Measurements from ENCODE around the gene RSBN1L. TPM values are rescaled to one million over a fixed set of nuclear protein-coding genes. Genes with fewer than 3 reads are reported as not detected.
"Not testable (repeated sequence)": the region's sequence is repeated elsewhere in the genome, so short reads cannot be mapped to it uniquely, and the experiment has no call there.

The RSBN1L gene
- total and polyA plus RNA-seq, 5 donors from 2014 or later: 7.3 to 31.8 (median 8.2) TPM

DNA sequence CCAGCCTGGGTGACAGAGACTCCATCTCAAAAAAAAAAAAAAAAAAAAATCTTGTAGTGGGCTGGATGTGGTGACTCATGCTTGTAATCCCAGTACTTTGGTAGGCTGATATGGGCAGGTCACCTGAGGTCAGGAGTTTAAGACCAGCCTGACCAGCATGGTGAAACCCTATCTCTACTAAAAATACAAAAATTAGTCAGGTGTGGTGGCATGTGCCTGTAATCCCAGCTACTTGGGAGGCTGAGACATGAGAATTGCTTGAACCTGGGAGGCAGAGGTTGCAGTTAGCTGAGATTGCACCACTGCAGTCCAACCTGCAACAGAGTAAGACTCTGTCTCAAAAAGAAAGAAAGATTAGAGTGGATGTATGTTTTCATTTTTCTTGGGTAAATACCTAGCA lies 18.7 kb downstream of the RSBN1L start:
- peaks cover 12% of the 10 kb centered on the region for H3K36me3 ChIP-seq (ENCODE audit: control insufficient read depth, insufficient read depth, low read length)
- Mint-ChIP-seq H3K27ac (peak overlapping the region in 2 of 3 donors; percentile 76 to 77), H3K4me1 (peaks cover 27 to 88% (median 56%) of the 10 kb centered on the region in 4 donors), H3K36me3 (peaks cover 13% of the 10 kb centered on the region)
- not testable (repeated sequence) for H3K4me3 ChIP-seq (ENCODE audit: low read depth, low read length); DNase-seq; H3K4me3 Mint-ChIP-seq; H3K9me3 ChIP-seq (ENCODE audit: control insufficient read depth in 2 of 2, low read length in 2 of 2); H3K27me3 ChIP-seq (ENCODE audit: control insufficient read depth, insufficient read depth, low read length); ATAC-seq (ENCODE audit: low read depth in 2 of 2); H3K9me3 Mint-ChIP-seq; H3K27ac ChIP-seq (ENCODE audit: insufficient read depth, low read length, poor library complexity, severe bottlenecking); H3K27me3 Mint-ChIP-seq
- H3K4me1 ChIP-seq (ENCODE audit: control insufficient read depth, insufficient read depth, low read length, poor library complexity, severe bottlenecking): peaks cover 26% of the 10 kb centered on the region

DNA sequence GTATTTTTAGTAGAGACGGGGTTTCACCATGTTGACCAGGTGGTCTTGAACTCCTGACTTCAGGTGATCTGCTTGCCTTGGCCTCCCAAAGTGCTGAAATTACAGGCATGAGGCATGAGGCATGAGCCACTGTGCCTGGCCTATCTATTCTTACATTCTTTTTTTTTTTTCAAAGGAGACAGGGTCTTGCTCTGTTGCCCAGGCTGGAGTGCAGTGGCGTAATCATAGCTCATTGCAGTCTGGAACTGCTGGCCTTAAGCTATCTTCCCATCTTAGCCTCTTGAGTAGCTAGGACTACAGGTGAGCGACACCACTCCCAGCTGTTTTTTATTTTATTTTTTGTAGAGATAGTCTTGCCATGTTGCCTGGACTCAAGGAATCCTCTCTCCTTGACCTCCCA lies 20.5 kb downstream of the RSBN1L start:
- Histone ChIP-seq H3K36me3 (ENCODE audit: control insufficient read depth, insufficient read depth, low read length) (peaks cover 2% of the 10 kb centered on the region), H3K9me3 (ENCODE audit: control insufficient read depth in 2 of 2, low read length in 2 of 2) (no peaks in the 10 kb centered on the region), H3K27ac (ENCODE audit: insufficient read depth, low read length, poor library complexity, severe bottlenecking) (no peak overlapping the region), H3K27me3 (ENCODE audit: control insufficient read depth, insufficient read depth, low read length) (no peaks in the 10 kb centered on the region), H3K4me1 (ENCODE audit: control insufficient read depth, insufficient read depth, low read length, poor library complexity, severe bottlenecking) (peaks cover 39% of the 10 kb centered on the region), H3K4me3 (ENCODE audit: low read depth, low read length) (no peak overlapping the region)
- H3K4me1 Mint-ChIP-seq: peaks cover 23 to 77% (median 43%) of the 10 kb centered on the region in 4 donors
- no peak for DNase-seq
- H3K36me3 Mint-ChIP-seq: peaks cover 3% of the 10 kb centered on the region
- no peak for ATAC-seq (ENCODE audit: low read depth in 2 of 2)
- no peak overlapping the region for H3K4me3 Mint-ChIP-seq
- no peaks in the 10 kb centered on the region for H3K9me3 Mint-ChIP-seq
- no peak overlapping the region for H3K27ac Mint-ChIP-seq
- no peaks in the 10 kb centered on the region for H3K27me3 Mint-ChIP-seq

DNA sequence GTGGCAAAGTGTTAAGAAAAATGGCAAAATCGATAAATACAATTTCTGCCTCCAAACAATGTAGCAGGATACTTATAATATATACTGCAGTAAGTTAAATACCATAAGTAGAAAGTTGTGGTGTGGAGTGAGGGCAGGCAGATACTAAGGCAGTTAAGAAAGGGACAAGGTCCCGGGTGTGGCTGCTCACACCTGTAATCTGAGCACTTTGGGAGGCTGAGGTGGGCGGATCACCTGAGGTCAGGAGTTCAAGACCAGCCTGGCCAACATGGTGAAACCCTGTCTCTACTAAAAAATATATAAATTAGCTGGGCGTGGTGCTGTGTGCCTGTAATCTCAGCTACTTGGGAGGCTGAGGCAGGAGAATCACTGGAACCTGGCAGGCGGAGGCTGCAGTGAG lies 21.3 kb downstream of the RSBN1L start:
- H3K36me3 ChIP-seq (ENCODE audit: control insufficient read depth, insufficient read depth, low read length); H3K27me3 Mint-ChIP-seq; DNase-seq; H3K9me3 ChIP-seq (ENCODE audit: control insufficient read depth in 2 of 2, low read length in 2 of 2); H3K36me3 Mint-ChIP-seq; H3K27me3 ChIP-seq (ENCODE audit: control insufficient read depth, insufficient read depth, low read length); H3K9me3 Mint-ChIP-seq; H3K4me3 ChIP-seq (ENCODE audit: low read depth, low read length); H3K27ac ChIP-seq (ENCODE audit: insufficient read depth, low read length, poor library complexity, severe bottlenecking): not testable (repeated sequence)
- peaks cover 42% of the 10 kb centered on the region for H3K4me1 ChIP-seq (ENCODE audit: control insufficient read depth, insufficient read depth, low read length, poor library complexity, severe bottlenecking)
- peak overlapping the region in 1 of 4 donors; percentile 0 for H3K4me3 Mint-ChIP-seq
- peak in 1 of 2 donors; percentile 24 for ATAC-seq (ENCODE audit: low read depth in 2 of 2)
- peaks cover 21 to 72% (median 40%) of the 10 kb centered on the region in 4 donors for H3K4me1 Mint-ChIP-seq
- peak overlapping the region in 1 of 3 donors; percentile 48 for H3K27ac Mint-ChIP-seq

DNA sequence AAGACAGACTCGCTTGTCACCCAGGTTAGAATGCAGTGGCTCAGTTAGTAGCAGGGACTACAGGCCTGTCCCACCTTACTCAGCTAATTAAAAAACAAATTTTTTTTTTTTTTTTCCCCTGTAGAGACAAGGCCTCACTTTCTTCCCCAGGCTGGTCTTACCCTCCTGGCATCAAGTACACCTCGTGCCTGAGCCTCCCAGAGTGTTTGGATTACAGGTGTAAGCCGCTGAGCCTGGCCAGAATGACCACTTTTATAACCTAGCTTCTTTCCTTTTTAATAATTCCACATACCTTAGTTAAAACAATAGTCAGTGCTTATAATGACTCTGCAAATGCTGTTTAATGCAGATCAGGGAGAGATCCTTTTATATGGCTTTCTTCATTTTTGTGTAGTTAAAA lies 31.3 kb downstream of the RSBN1L start:
- Mint-ChIP-seq H3K4me1 (peaks cover 40 to 59% (median 48%) of the 10 kb centered on the region in 4 donors), H3K9me3 (no peaks in the 10 kb centered on the region), H3K27me3 (no peaks in the 10 kb centered on the region), H3K36me3 (peaks cover 9% of the 10 kb centered on the region), H3K4me3 (peak overlapping the region; percentile 30 to 70 (median 40)), H3K27ac (peak overlapping the region; percentile 79 to 86 (median 83))
- ATAC-seq (ENCODE audit: low read depth in 2 of 2) (no peak), DNase-seq (no peak)
- Histone ChIP-seq H3K4me3 (ENCODE audit: low read depth, low read length) (peak overlapping the region; percentile 29), H3K4me1 (ENCODE audit: control insufficient read depth, insufficient read depth, low read length, poor library complexity, severe bottlenecking) (peaks cover 22% of the 10 kb centered on the region), H3K36me3 (ENCODE audit: control insufficient read depth, insufficient read depth, low read length) (no peaks in the 10 kb centered on the region), H3K9me3 (ENCODE audit: control insufficient read depth in 2 of 2, low read length in 2 of 2) (no peaks in the 10 kb centered on the region), H3K27me3 (ENCODE audit: control insufficient read depth, insufficient read depth, low read length) (no peaks in the 10 kb centered on the region), H3K27ac (ENCODE audit: insufficient read depth, low read length, poor library complexity, severe bottlenecking) (peak overlapping the region; percentile 41)

DNA sequence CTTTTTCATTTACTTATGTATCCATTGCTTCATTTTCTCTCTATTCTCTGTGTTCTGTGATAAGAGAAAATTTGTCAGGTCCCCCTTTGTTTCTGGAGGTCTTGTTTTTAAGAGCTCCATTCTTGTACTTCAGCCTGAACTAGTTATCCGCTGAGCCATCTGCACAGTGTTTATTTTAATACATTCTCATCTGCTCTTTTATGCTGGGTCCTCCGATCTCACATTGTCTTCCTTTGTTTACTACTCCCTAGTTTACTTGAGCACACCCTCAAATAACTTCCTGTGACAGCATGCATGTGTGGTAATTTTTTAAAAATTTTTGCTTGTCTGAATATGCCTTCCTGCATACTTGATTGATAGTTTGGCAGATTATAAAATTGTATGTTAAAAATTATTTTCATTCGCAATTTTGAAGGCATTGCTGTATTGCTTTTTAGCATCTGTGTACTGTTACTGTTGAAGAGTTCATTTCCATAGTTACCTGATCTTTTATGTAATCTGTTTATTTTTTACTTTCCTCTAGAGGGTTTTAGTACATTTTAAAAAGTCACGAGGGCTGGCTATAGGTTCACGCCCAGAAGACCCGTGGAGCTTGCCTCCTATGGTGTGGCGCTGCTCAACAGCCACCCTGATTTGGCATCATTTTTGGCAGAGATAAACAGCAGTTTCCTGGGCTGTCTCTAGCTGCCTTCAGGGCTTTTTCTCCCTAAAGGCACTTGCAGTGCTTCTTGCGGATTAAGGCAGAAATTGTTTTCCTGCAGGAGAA lies 31.9 kb downstream of the RSBN1L start:
- Histone ChIP-seq H3K4me3 (ENCODE audit: low read depth, low read length) (peak overlapping the region; percentile 29), H3K4me1 (ENCODE audit: control insufficient read depth, insufficient read depth, low read length, poor library complexity, severe bottlenecking) (peaks cover 22% of the 10 kb centered on the region), H3K36me3 (ENCODE audit: control insufficient read depth, insufficient read depth, low read length) (no peaks in the 10 kb centered on the region), H3K27ac (ENCODE audit: insufficient read depth, low read length, poor library complexity, severe bottlenecking) (peak overlapping the region; percentile 41), H3K27me3 (ENCODE audit: control insufficient read depth, insufficient read depth, low read length) (no peaks in the 10 kb centered on the region), H3K9me3 (ENCODE audit: control insufficient read depth in 2 of 2, low read length in 2 of 2) (no peaks in the 10 kb centered on the region)
- peak in 2 of 3 donors; percentile 22 to 26 for DNase-seq
- Mint-ChIP-seq H3K9me3 (no peaks in the 10 kb centered on the region), H3K4me3 (peak overlapping the region; percentile 30 to 70 (median 40)), H3K4me1 (peaks cover 45 to 65% (median 53%) of the 10 kb centered on the region in 4 donors), H3K27ac (peak overlapping the region; percentile 79 to 86 (median 83)), H3K36me3 (peaks cover 9% of the 10 kb centered on the region), H3K27me3 (no peaks in the 10 kb centered on the region)
- ATAC-seq (ENCODE audit: low read depth in 2 of 2): peak; percentile 46 to 56

DNA sequence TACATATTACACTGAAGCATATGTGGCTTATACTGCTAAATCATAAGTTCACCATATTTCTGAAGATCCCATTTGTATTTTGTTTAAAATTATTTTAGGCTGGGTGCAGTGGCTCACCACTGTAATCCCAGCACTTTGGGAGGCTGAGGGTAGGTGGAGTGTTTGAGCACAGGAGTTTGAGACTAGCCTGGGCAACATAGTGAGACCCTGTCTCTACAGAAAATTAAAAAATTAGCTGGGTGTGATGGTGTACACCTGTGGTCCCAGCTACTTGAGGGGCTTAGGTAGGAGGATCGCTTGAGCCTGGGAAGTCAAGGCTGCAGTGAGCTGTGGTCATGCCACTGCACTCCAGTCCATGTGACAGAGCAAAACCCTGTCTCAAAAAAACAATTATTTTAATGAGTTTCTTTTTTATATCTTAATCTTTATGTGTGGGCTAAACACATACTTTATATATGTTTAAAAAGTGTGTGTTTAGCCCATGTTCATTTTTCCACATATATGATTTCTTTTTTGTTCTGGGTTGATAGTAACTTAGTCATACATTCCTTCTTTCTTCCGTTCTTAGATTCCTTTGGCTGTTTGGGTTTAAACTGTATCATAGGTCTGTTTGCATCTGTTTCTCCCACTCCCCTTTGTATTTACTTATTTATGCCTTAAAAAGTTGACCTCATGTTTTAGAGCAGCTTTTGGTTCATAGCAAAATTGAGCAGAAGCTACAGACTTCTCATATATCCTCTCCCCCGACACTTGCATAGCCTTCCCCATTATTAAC lies 33.5 kb downstream of the RSBN1L start:
- H3K9me3 Mint-ChIP-seq: no peaks in the 10 kb centered on the region
- no peak for DNase-seq
- H3K36me3 Mint-ChIP-seq: peaks cover 9% of the 10 kb centered on the region
- Histone ChIP-seq H3K27me3 (ENCODE audit: control insufficient read depth, insufficient read depth, low read length) (no peaks in the 10 kb centered on the region), H3K9me3 (ENCODE audit: control insufficient read depth in 2 of 2, low read length in 2 of 2) (no peaks in the 10 kb centered on the region), H3K4me1 (ENCODE audit: control insufficient read depth, insufficient read depth, low read length, poor library complexity, severe bottlenecking) (peaks cover 27% of the 10 kb centered on the region), H3K36me3 (ENCODE audit: control insufficient read depth, insufficient read depth, low read length) (no peaks in the 10 kb centered on the region), H3K27ac (ENCODE audit: insufficient read depth, low read length, poor library complexity, severe bottlenecking) (no peak overlapping the region), H3K4me3 (ENCODE audit: low read depth, low read length) (peak overlapping the region; percentile 14)
- no peak for ATAC-seq (ENCODE audit: low read depth in 2 of 2)
- peaks cover 47 to 73% (median 54%) of the 10 kb centered on the region in 4 donors for H3K4me1 Mint-ChIP-seq
- peak overlapping the region in 2 of 4 donors; percentile 52 to 80 for H3K4me3 Mint-ChIP-seq
- H3K27me3 Mint-ChIP-seq: no peaks in the 10 kb centered on the region
- peak overlapping the region in 2 of 3 donors; percentile 79 to 90 for H3K27ac Mint-ChIP-seq

DNA sequence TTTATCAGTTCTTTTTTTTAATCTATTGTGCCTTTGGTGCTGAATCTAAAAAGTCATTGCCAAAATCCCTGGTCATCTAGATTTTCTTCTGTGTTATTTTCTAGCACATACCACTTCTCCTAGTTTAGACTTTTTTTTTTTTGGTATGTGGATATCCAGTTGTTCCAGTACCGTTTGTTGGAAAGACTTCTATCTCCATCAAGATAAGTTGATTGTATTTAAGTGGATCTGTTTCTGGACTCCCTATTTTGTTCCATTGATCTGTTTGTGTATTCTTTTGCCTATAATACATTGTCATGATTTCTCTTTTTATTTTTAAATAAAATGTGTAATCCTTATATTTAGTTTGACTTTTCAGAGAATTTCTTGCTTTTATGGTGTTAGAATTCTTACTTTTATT lies 35.5 kb downstream of the RSBN1L start:
- no peaks in the 10 kb centered on the region for H3K27me3 ChIP-seq (ENCODE audit: control insufficient read depth, insufficient read depth, low read length)
- no peak overlapping the region for H3K4me3 ChIP-seq (ENCODE audit: low read depth, low read length)
- no peak for ATAC-seq (ENCODE audit: low read depth in 2 of 2)
- no peak for DNase-seq
- Mint-ChIP-seq H3K27ac (peak overlapping the region; percentile 25 to 66 (median 38)), H3K27me3 (no peaks in the 10 kb centered on the region), H3K4me3 (peak overlapping the region in 2 of 4 donors; percentile 54 to 80), H3K4me1 (peaks cover 47 to 73% (median 60%) of the 10 kb centered on the region in 4 donors), H3K9me3 (no peaks in the 10 kb centered on the region), H3K36me3 (peaks cover 11% of the 10 kb centered on the region)
- no peaks in the 10 kb centered on the region for H3K9me3 ChIP-seq (ENCODE audit: control insufficient read depth in 2 of 2, low read length in 2 of 2)
- peaks cover 7% of the 10 kb centered on the region for H3K36me3 ChIP-seq (ENCODE audit: control insufficient read depth, insufficient read depth, low read length)
- H3K4me1 ChIP-seq (ENCODE audit: control insufficient read depth, insufficient read depth, low read length, poor library complexity, severe bottlenecking): peaks cover 27% of the 10 kb centered on the region
- no peak overlapping the region for H3K27ac ChIP-seq (ENCODE audit: insufficient read depth, low read length, poor library complexity, severe bottlenecking)

All from CD4-positive, CD25-positive, alpha-beta regulatory T cell (primary cell).